ENCODE measurements around the gene PCYT1A.
A peak's percentile ranks its signal among the peaks of the same experiment; 100 is the strongest.
"Not testable (repeated sequence)": the region's sequence is repeated elsewhere in the genome, so short reads cannot be mapped to it uniquely, and the experiment has no call there.

PCYT1A gene

GRCh38 chr3:196292286-196292923, 4.9 kb upstream of the PCYT1A start:
- DNase-seq (ENCODE audit: low read depth), result no peak
- H3K4me3 ChIP-seq (ENCODE audit: low read depth, low read length), result no peak overlapping the region

DNA sequence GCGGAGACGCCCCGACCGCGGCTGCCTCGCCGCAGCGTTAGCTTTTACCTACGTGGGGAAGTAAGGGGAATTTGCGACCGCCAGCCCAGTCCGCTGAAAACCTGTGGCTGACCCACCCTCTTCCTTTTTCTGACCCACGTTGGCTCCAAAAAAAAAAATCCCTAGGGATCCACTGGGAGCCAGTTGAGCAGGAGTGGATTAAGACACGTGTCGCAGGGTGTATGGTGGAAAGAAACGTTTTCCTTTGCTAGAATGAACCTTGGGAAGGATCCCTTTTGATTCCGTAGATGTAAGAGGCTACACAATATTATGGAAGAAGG, 575 bp upstream of the PCYT1A start:
- DNase-seq (ENCODE audit: low read depth), result no peak
- H3K4me3 ChIP-seq (ENCODE audit: low read depth, low read length), result peak overlapping the region; percentile 99

DNA sequence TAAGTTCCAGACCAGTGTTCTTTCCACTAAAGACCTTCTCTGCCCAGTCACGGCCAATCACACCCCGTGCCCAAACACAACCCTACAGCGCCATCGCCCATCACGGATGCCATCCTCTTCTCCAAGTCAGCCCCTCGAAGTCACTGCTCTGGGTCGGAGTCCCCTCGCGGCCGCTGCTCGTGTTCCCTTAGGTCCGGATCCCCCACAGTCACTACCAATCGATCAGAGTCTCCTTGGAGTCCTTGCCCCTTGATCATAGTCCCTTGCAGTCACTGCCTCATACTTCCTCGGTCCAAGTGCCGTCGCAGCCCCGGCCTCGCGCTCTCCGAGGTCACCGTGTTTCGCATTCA, 461 bp downstream of the PCYT1A start:
- DNase-seq (ENCODE audit: low read depth), result no peak

GRCh38 chr3:196284396-196284795, 3.1 kb downstream of the PCYT1A start:
- H3K4me3 ChIP-seq (ENCODE audit: low read depth, low read length), result no peak overlapping the region
- DNase-seq (ENCODE audit: low read depth), result no peak

More for the DNA sequence above, 461 bp downstream of the PCYT1A start:
- H3K4me3 ChIP-seq (ENCODE audit: low read depth, low read length), result peak overlapping the region; percentile 99

GRCh38 chr3:196281962-196282361, 5.6 kb downstream of the PCYT1A start:
- DNase-seq (ENCODE audit: low read depth), result no peak

GRCh38 chr3:196280689-196281440, 6.7 kb downstream of the PCYT1A start:
- H3K4me3 ChIP-seq (ENCODE audit: low read depth, low read length), result no peak overlapping the region
- no peak for DNase-seq (ENCODE audit: low read depth)

More at GRCh38 chr3:196281962-196282361, 5.6 kb downstream of the PCYT1A start:
- H3K4me3 ChIP-seq (ENCODE audit: low read depth, low read length), result no peak overlapping the region

GRCh38 chr3:196275126-196275525, 12.4 kb downstream of the PCYT1A start:
- H3K4me3 ChIP-seq (ENCODE audit: low read depth, low read length), result no peak overlapping the region

GRCh38 chr3:196274585-196274984, 12.9 kb downstream of the PCYT1A start:
- no peak for DNase-seq (ENCODE audit: low read depth)
- no peak overlapping the region for H3K4me3 ChIP-seq (ENCODE audit: low read depth, low read length)

More at GRCh38 chr3:196275126-196275525, 12.4 kb downstream of the PCYT1A start:
- no peak for DNase-seq (ENCODE audit: low read depth)

- H3K4me3 ChIP-seq (ENCODE audit: low read depth, low read length), result no peak overlapping the region
- DNase-seq (ENCODE audit: low read depth), result no peak
These were observed 13.9 kb downstream of the PCYT1A start for GRCh38 chr3:196273655-196274054.

DNA sequence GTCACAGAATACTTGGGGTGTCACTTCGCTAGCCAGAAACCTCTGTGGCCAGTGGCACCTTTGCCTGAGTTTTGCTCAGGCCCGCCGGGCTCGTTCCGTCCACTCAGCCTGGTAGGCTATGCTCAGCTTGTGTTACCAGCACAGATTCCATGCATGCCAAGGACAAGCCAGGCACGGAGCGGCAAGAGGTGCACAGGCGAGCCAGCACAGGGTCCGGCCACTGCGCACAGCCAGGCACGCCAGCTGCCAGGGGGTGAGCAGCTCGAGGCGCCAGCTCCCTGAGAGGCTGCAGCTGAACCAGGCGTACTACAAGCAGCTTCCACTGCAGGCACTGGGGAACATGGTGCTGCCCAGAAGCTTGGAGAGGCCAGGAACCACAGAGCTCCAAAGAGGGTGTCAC, 14.7 kb downstream of the PCYT1A start:
- H3K4me3 ChIP-seq (ENCODE audit: low read depth, low read length), result no peak overlapping the region
- DNase-seq (ENCODE audit: low read depth), result no peak

DNA sequence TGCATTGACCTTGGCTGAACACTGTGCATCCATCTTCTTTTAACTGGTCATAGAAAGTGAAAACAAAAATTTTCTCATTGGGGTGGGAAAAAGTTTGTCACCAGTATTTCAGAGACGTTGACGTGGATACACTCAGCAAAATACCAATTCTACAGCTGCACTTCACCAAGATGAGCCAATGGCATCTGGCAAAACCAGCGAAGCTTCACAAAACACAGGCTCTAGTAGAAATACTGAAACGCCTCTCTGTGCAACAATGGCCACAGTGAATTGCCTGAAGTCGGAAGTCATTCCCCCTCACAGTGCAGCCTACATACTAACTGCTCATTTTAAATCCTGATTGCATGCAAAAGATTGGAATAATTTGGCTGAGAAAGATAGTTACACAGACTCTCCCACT, 17.0 kb downstream of the PCYT1A start:
- no peak for DNase-seq (ENCODE audit: low read depth)
- no peak overlapping the region for H3K4me3 ChIP-seq (ENCODE audit: low read depth, low read length)

GRCh38 chr3:196268284-196269163, 19.0 kb downstream of the PCYT1A start:
- H3K4me3 ChIP-seq (ENCODE audit: low read depth, low read length), result no peak overlapping the region
- no peak for DNase-seq (ENCODE audit: low read depth)

DNA sequence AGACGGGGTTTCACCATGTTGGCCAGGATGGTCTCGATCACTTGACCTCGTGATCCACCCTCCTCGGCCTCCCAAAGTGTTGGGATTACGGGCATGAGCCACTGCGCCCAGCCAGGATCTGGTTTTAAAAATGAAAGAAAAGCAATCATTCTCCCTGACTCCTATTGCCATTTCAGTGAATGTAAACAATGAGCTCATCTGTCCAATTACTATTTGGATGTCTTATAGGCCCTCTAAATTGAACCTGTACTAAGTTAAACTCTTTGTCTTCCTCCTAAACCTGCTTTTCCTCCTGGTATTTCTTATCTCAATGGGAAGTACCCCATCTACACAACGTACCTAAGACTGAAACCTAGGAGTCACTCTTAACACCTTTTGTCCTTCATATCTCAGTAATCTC, 23.7 kb downstream of the PCYT1A start:
- no peak for DNase-seq (ENCODE audit: low read depth)
- H3K4me3 ChIP-seq (ENCODE audit: low read depth, low read length), result no peak overlapping the region

DNA sequence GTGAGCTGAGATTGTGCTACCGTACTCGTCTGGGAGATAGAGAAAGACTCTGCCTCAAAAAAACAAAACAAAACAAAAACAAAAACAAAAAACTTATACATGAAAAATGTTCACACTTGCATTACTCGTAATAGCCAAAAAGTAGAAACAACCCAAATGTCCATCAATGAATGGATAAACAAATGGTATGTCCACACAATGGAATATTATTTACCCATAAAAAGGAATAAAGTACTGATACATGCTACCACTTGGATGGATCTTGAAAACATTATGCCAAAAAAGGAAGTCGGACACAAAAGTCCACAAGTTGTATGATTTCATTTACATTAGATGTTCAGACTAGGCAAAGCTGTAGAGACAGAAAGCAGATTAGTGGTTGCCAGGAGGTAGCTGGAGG, 26.7 kb downstream of the PCYT1A start:
- DNase-seq (ENCODE audit: low read depth), result no peak

GRCh38 chr3:196255776-196256175, 31.8 kb downstream of the PCYT1A start:
- DNase-seq (ENCODE audit: low read depth), result no peak
- no peak overlapping the region for H3K4me3 ChIP-seq (ENCODE audit: low read depth, low read length)

More for the DNA sequence above, 26.7 kb downstream of the PCYT1A start:
- no peak overlapping the region for H3K4me3 ChIP-seq (ENCODE audit: low read depth, low read length)

- no peak overlapping the region for H3K4me3 ChIP-seq (ENCODE audit: low read depth, low read length)
- DNase-seq (ENCODE audit: low read depth), result no peak
These were observed 32.9 kb downstream of the PCYT1A start for GRCh38 chr3:196254376-196255283.

GRCh38 chr3:196251918-196252317, 35.6 kb downstream of the PCYT1A start:
- no peak overlapping the region for H3K4me3 ChIP-seq (ENCODE audit: low read depth, low read length)

DNA sequence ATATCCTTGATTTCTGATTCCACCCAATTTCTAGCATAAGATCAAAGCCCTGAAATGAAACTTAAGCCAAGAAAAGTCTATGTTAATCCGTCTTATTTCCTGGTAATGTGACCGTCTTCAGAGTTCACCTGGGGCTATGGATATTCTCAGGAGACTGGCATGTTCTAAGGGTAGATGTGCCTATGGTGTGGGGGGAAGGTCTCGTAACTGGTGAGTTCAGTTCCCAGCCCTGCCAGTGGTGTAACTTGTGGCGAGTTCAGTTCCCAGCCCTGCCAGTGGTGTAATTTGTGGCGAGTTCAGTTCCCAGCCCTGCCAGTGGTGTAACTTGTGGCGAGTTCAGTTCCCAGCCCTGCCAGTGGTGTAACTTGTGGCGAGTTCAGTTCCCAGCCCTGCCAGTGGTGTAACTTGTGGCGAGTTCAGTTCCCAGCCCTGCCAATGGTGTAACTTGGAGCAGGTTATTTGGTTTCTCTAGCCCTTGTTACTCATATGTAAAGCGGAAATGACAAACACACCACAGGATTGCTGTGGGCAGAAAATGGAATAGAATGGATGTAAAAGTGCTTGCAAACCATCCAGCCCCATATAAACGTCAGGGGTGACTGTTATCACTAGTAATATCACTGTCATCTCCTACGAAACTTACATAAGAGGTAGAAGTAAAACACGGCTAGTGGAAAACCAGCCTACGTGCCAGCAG, 40.8 kb downstream of the PCYT1A start:
- no peak overlapping the region for H3K4me3 ChIP-seq (ENCODE audit: low read depth, low read length)
- no peak for DNase-seq (ENCODE audit: low read depth)

More at GRCh38 chr3:196251918-196252317, 35.6 kb downstream of the PCYT1A start:
- DNase-seq (ENCODE audit: low read depth), result no peak

DNA sequence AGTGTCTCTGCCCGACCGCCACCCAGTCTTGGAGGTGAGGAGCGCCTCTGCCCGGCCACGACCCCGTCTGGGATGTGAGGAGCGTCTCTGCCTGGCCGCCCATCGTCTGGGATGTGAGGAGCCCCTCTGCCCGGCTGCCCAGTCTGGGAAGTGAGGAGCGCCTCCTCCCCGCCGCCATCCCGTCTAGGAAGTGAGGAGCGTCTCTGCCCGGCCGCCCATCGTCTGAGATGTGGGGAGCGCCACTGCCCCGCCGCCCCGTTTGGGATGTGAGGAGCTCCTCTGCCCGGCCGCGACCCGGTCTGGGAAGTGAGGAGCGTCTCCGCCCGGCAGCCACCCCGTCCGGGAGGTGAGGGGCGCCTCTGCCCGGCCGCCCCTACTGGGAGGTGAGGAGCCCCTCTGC, 43.4 kb downstream of the PCYT1A start:
- not testable (repeated sequence) for DNase-seq (ENCODE audit: low read depth); H3K4me3 ChIP-seq (ENCODE audit: low read depth, low read length)
